Thyroid gland (tissue), 4 donors: ENCODE measurements around the gene ACVR2B.

Experiments
- POLR2A ChIP-seq, 2 donors: fragments of 450-650 bp; IDR thresholded peaks; one replicate each; pipeline ENCODE4 v1.6.1; 2017; ENCODE audit warnings: antibody characterized with exemption in 2 of 2, mild to moderate bottlenecking in 2 of 2, moderate library complexity in 1 of 2
- TF ChIP-seq, protein P1 (sequence below), 6 experiments: fragments of 200-600 bp in 3 of 6; fragments of 450-650 bp in 3 of 6; sonication (generic) in 3 of 6; IDR thresholded peaks; one replicate each; pipeline ENCODE4 v1.5.1; 2016 to 2019; ENCODE audit warnings: antibody characterized with exemption in 6 of 6, mild to moderate bottlenecking in 2 of 6, inconsistent platforms in 1 of 6, moderate library complexity in 1 of 6

DNA sequence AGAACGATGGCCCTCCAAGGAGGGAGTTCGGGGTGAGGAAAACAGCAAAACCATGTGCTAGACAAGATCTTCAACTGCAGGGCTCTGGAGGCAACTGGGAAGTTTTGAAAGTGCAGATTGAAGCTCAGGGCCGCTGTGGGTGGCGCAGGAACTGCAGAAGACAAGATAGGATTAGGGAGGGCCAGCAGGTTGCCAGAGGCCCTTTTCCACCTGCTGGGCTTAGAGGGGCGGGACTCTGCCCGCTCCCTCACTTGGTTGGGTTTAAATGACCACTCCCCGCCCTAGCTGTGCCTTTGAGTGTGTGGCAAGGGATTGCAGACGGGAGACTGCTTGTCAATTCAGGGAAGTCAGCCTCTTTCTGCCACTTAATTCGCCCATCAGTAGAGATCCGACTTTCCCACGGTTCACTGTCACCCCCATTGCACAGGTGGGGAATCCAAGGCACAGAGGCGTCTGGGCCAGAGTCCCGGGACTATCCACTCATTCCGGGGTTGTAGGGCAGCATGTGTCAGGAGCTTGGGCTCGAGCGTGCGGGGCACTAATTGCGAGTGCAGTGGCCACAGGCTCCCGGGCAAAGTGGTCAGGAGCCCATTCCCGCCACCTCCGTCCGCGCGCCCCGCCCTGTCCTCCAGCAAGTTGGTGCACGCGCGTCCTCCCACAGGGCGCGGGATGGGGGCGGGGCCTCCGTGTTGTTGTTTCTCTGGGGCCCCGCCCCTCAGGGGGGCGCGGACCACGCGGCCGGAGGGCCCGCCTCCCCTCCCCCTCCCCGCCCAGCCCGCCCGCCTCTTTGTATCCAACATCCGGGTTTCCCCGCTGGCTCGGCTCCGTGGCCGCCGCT lies at the start of gene ACVR2B:
- TF ChIP-seq, protein P1, sequence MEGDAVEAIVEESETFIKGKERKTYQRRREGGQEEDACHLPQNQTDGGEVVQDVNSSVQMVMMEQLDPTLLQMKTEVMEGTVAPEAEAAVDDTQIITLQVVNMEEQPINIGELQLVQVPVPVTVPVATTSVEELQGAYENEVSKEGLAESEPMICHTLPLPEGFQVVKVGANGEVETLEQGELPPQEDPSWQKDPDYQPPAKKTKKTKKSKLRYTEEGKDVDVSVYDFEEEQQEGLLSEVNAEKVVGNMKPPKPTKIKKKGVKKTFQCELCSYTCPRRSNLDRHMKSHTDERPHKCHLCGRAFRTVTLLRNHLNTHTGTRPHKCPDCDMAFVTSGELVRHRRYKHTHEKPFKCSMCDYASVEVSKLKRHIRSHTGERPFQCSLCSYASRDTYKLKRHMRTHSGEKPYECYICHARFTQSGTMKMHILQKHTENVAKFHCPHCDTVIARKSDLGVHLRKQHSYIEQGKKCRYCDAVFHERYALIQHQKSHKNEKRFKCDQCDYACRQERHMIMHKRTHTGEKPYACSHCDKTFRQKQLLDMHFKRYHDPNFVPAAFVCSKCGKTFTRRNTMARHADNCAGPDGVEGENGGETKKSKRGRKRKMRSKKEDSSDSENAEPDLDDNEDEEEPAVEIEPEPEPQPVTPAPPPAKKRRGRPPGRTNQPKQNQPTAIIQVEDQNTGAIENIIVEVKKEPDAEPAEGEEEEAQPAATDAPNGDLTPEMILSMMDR (IDR thresholded peaks at IDR 0.05) = no peak
- no peak for TF ChIP-seq POLR2A (IDR thresholded peaks at IDR 0.05)
